AG09309 (cell line): Measurements from ENCODE around the gene SLC4A4.

ENCODE experiments used
- DNase-seq: peaks from one replicate; pipeline ENCODE4 v3.0.0-alpha.2; 2010; ENCODE audit warnings: low read depth
- H3K4me3 ChIP-seq: 2 replicates; pipeline ENCODE4 v1.5.1; 2011; ENCODE audit warnings: mild to moderate bottlenecking, low read depth, low read length, moderate library complexity; ENCODE audit not compliant: control insufficient read depth
- CTCF ChIP-seq: IDR thresholded peaks from 2 replicates; pipeline ENCODE4 v1.5.1; 2011; ENCODE audit warnings: mild to moderate bottlenecking, low read depth, low read length, inconsistent platforms; ENCODE audit not compliant: insufficient read depth, control insufficient read depth; ENCODE audit errors: missing control alignments

SLC4A4 gene

GRCh38 chr4:71441186-71442169 is 102.7 kb downstream of the SLC4A4 start:
- no peak overlapping the region for H3K4me3 ChIP-seq
- no peak for TF ChIP-seq CTCF
- DNase-seq = no peak

- H3K4me3 ChIP-seq = no peak overlapping the region
- TF ChIP-seq CTCF = no peak
- DNase-seq = no peak
These were observed 103.5 kb downstream of the SLC4A4 start for GRCh38 chr4:71442336-71442735.

- no peak overlapping the region for H3K4me3 ChIP-seq
- no peak for TF ChIP-seq CTCF
- no peak for DNase-seq
These were observed 105.6 kb downstream of the SLC4A4 start for GRCh38 chr4:71444395-71444794.

DNA sequence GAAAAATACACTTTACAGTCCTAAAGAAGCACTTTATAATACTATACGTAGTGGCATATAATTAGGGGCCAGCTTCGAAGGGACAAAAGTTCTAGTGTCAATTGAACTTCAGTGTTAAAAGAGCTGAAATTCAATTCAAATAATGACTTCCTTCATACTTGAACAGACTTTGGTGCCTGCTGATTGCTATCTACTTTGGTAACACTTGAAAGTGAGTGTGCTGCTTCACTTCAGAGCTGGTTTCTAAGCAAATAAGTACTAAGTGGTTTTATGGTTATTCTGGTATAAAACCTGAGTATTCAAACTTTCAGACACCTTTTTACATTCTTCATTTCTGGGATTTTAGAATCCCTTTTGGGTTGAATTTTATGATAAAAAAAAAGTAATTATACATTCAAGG is 107.0 kb downstream of the SLC4A4 start:
- no peak for TF ChIP-seq CTCF

GRCh38 chr4:71446479-71447081 is 107.8 kb downstream of the SLC4A4 start:
- no peak overlapping the region for H3K4me3 ChIP-seq
- no peak for TF ChIP-seq CTCF

More for the DNA sequence above, 107.0 kb downstream of the SLC4A4 start:
- DNase-seq = no peak
- no peak overlapping the region for H3K4me3 ChIP-seq

GRCh38 chr4:71449040-71449439 is 110.2 kb downstream of the SLC4A4 start:
- DNase-seq = no peak
- no peak for TF ChIP-seq CTCF
- H3K4me3 ChIP-seq = no peak overlapping the region

More at GRCh38 chr4:71446479-71447081, 107.8 kb downstream of the SLC4A4 start:
- DNase-seq = no peak
